HEK293 (cell line): ENCODE data around the gene CENPA.

ENCODE experiments used
- CTCF ChIA-PET: fragments of 350-600 bp; formaldehyde crosslinking; extraction: SDS; loops from one replicate; lab custom pipeline; 2021; ENCODE audit warnings: antibody characterized with exemption; lab: Yijun Ruan, JAX
- POLR2A ChIA-PET: fragments of 300-600 bp; formaldehyde crosslinking; extraction: SDS; loops from one replicate; lab custom pipeline; 2020; ENCODE audit warnings: antibody characterized with exemption, inconsistent platforms; lab: Yijun Ruan, JAX
- H3K27ac ChIP-seq: fragments of 200-500 bp; sonication (Bioruptor generic); 2 replicates; pipeline ENCODE4 v1.5.1; 2014; ENCODE audit warnings: low read depth, low read length, control low read depth, inconsistent platforms; ENCODE audit errors: extremely low read depth
- H3K36me3 ChIP-seq, 2 experiments: fragments of 200-500 bp in 1 of 2; sonication (Bioruptor generic) in 1 of 2; 1 replicate in 1 of 2; 2 replicates in 1 of 2; pipeline ENCODE4 v1.5.1; 2014 to 2017; ENCODE audit warnings: inconsistent platforms in 2 of 2, low read length in 2 of 2; ENCODE audit not compliant: control insufficient read depth in 2 of 2, insufficient read depth in 1 of 2
- H3K4me1 ChIP-seq: fragments of 200-500 bp; sonication (Bioruptor generic); 2 replicates; pipeline ENCODE4 v1.5.1; 2014; ENCODE audit warnings: mild to moderate bottlenecking, low read length, inconsistent platforms; ENCODE audit not compliant: control insufficient read depth, insufficient read depth
- H3K4me3 ChIP-seq: 2 replicates; pipeline ENCODE4 v1.5.1; 2011; ENCODE audit warnings: low read depth, mild to moderate bottlenecking, control low read depth, low read length, moderate library complexity
- H3K9me3 ChIP-seq: fragments of 200-500 bp; sonication (Bioruptor generic); 2 replicates; pipeline ENCODE4 v1.5.1; 2014; ENCODE audit warnings: low read depth, low read length, inconsistent platforms; ENCODE audit not compliant: control insufficient read depth, insufficient read depth
- BCL11B ChIP-seq: fragments of 450-650 bp; formaldehyde crosslinking; IDR thresholded peaks from 2 replicates; pipeline ENCODE4 v1.5.1; 2016; ENCODE audit warnings: low read depth, missing biosample characterization, missing genetic modification characterization
- HIC1 ChIP-seq: fragments of 450-650 bp; formaldehyde crosslinking; IDR thresholded peaks from 2 replicates; pipeline ENCODE4 v1.5.1; 2016; ENCODE audit warnings: missing biosample characterization, missing genetic modification characterization
- HOXD13 ChIP-seq: sonication (generic); formaldehyde crosslinking; IDR thresholded peaks from 2 replicates; pipeline ENCODE4 v1.8.0; 2022; ENCODE audit warnings: missing genetic modification reagents, borderline replicate concordance
- SALL2 ChIP-seq: fragments of 450-650 bp; formaldehyde crosslinking; IDR thresholded peaks from 2 replicates; pipeline ENCODE4 v1.5.0; 2017; ENCODE audit warnings: missing biosample characterization, mild to moderate bottlenecking, missing genetic modification characterization, borderline replicate concordance
- ZIC2 ChIP-seq: fragments of 450-650 bp; formaldehyde crosslinking; IDR thresholded peaks from 2 replicates; pipeline ENCODE4 v1.5.1; 2016; ENCODE audit warnings: missing biosample characterization, missing genetic modification characterization
- ZNF121 ChIP-seq: fragments of 450-650 bp; formaldehyde crosslinking; IDR thresholded peaks from 2 replicates; pipeline ENCODE4 v1.5.1; 2016; ENCODE audit warnings: missing biosample characterization, missing genetic modification characterization
- ZNF132 ChIP-seq: fragments of 450-650 bp; formaldehyde crosslinking; IDR thresholded peaks from 2 replicates; pipeline ENCODE4 v1.5.1; 2017; ENCODE audit warnings: missing biosample characterization, missing genetic modification characterization, borderline replicate concordance
- ZNF341 ChIP-seq: fragments of 450-650 bp; formaldehyde crosslinking; IDR thresholded peaks from 2 replicates; pipeline ENCODE4; 2016; ENCODE audit warnings: low read depth, missing biosample characterization, missing genetic modification characterization
- ZNF37A ChIP-seq: fragments of 450-650 bp; IDR thresholded peaks from 2 replicates; pipeline ENCODE4 v1.5.1; 2018; ENCODE audit warnings: missing biosample characterization, missing genetic modification characterization
- ZNF423 ChIP-seq: fragments of 450-650 bp; formaldehyde crosslinking; IDR thresholded peaks from 2 replicates; pipeline ENCODE4 v1.5.1; 2016; ENCODE audit warnings: missing biosample characterization, missing genetic modification characterization
- ZNF560 ChIP-seq: fragments of 450-650 bp; formaldehyde crosslinking; IDR thresholded peaks from 2 replicates; pipeline ENCODE4 v1.5.1; 2017; ENCODE audit warnings: missing biosample characterization, missing genetic modification characterization, borderline replicate concordance
- ZNF621 ChIP-seq: fragments of 450-650 bp; formaldehyde crosslinking; IDR thresholded peaks from 2 replicates; pipeline ENCODE4 v1.5.1; 2017; ENCODE audit warnings: missing biosample characterization, missing genetic modification characterization
- ZNF624 ChIP-seq: fragments of 450-650 bp; formaldehyde crosslinking; IDR thresholded peaks from 2 replicates; pipeline ENCODE4 v1.5.1; 2017; ENCODE audit warnings: missing biosample characterization, missing genetic modification characterization
- ZNF785 ChIP-seq: fragments of 450-650 bp; formaldehyde crosslinking; IDR thresholded peaks from 2 replicates; pipeline ENCODE4 v1.5.1; 2016; ENCODE audit warnings: missing biosample characterization, missing genetic modification characterization
- ZSCAN16 ChIP-seq: fragments of 450-650 bp; formaldehyde crosslinking; IDR thresholded peaks from 2 replicates; pipeline ENCODE4 v1.5.1; 2016; ENCODE audit warnings: missing biosample characterization, missing genetic modification characterization
- TF ChIP-seq, protein P1 (sequence below): fragments of 450-650 bp; formaldehyde crosslinking; IDR thresholded peaks from 2 replicates; pipeline ENCODE4 v1.5.1; 2017; ENCODE audit warnings: missing biosample characterization, missing genetic modification characterization
- TF ChIP-seq, protein P2 (sequence below): fragments of 450-650 bp; formaldehyde crosslinking; IDR thresholded peaks from 2 replicates; pipeline ENCODE4; 2016; ENCODE audit warnings: missing biosample characterization, missing genetic modification characterization
- TF ChIP-seq, protein P3 (sequence below): fragments of 450-650 bp; formaldehyde crosslinking; IDR thresholded peaks from 2 replicates; pipeline ENCODE4 v1.5.1; 2016; ENCODE audit warnings: missing biosample characterization, missing genetic modification characterization
- TF ChIP-seq, protein P4 (sequence below): fragments of 450-650 bp; formaldehyde crosslinking; IDR thresholded peaks from 2 replicates; pipeline ENCODE4 v1.5.1; 2017; ENCODE audit warnings: missing biosample characterization, missing genetic modification characterization

The CENPA gene

DNA sequence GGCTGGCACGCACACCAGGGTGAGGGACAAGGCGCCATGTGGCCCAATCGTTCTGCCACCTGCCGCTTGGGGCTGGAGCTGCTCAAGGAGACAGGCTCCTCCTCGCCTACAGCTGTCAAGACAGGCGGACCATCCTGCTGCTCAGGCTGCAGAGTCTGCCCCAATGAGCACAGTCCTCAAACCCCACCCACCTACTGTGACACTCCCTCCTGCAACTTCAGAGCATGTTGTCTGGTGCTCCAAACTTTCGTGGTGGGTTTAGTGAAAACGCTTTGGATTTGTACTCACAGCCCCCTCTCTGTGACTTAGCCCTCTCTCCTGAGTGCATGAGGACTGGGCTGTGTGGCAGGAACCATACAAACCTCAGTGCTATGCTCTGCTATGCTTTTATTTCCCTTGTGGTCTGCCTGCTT lies 45.0 kb upstream of the CENPA start:
- ChIA-PET CTCF (interaction anchor here (0.6 to 3.1 kb wide), 4 partner anchors 135 to 302 kb away, joined by 3 to 15 read pairs (median 4); no protein-coding TSS in a partner anchor), POLR2A (no interaction called here)
- no peaks in the 10 kb centered on the region for H3K9me3 ChIP-seq
- H3K4me3 ChIP-seq, result no peak overlapping the region
- no peaks in the 10 kb centered on the region for H3K36me3 ChIP-seq
- TF ChIP-seq ZNF132 (tag by site-specific recombination), result no peak
- H3K27ac ChIP-seq, result no peak overlapping the region
- H3K4me1 ChIP-seq, result no peaks in the 10 kb centered on the region

DNA sequence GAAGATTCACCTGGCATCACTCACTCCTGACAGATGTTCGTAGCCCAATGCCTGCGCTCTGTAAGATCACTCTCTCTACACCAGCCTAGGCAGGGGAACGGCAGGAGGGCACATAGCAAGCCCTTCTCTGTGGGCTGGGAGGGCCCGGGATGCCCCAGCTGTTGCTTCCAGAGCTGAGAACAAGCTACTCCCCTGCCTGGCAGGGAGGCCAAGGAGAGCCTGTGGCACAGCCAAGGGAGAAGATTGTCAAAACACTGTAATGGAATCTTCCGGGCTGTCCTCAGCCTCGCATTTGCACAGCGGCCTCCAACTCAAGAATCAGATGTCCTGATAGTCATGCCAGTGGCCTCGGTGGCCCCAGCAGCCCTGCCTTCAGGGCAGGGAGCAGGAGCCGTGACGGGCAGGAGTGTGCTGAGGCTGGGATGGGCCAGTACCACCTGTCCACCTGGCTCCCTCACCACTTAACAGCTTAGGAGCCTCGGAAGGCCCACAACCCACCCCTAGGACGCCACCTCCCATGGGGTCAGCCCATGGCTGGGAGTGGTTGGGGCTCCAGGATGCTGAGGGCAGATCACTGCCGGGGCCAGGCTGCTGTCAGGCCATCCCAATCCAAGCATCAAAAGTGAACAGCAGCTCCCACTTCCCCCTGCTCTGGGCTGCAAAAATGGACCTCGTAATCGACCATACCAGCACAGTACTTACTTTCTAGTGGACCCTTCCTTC lies 43.6 kb upstream of the CENPA start:
- H3K4me3 ChIP-seq, result no peak overlapping the region
- ChIA-PET CTCF (interaction anchor here (1.7 to 7.7 kb wide), 3 partner anchors 136 to 139 kb away, joined by 4 to 198 read pairs (median 15); no protein-coding TSS in a partner anchor), POLR2A (no interaction called here)
- H3K9me3 ChIP-seq, result no peaks in the 10 kb centered on the region
- TF ChIP-seq ZSCAN16 (tag by site-specific recombination) (no peak), HIC1 (tag by site-specific recombination) (no peak), ZNF121 (no peak), ZNF560 (tag by site-specific recombination) (no peak), ZNF785 (tag by site-specific recombination) (no peak), HOXD13 (CRISPR knock-in tag) (no peak), ZNF423 (tag by site-specific recombination) (no peak), ZNF624 (tag by site-specific recombination) (no peak), ZNF37A (tag by site-specific recombination) (no peak), ZNF621 (tag by site-specific recombination) (no peak), ZNF341 (tag by site-specific recombination) (no peak), ZIC2 (tag by site-specific recombination) (no peak), BCL11B (tag by site-specific recombination) (no peak), SALL2 (tag by site-specific recombination) (no peak)
- TF ChIP-seq, protein P1, sequence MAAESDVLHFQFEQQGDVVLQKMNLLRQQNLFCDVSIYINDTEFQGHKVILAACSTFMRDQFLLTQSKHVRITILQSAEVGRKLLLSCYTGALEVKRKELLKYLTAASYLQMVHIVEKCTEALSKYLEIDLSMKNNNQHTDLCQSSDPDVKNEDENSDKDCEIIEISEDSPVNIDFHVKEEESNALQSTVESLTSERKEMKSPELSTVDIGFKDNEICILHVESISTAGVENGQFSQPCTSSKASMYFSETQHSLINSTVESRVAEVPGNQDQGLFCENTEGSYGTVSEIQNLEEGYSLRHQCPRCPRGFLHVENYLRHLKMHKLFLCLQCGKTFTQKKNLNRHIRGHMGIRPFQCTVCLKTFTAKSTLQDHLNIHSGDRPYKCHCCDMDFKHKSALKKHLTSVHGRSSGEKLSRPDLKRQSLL (tag by site-specific recombination), result no peak
- TF ChIP-seq, protein P2, sequence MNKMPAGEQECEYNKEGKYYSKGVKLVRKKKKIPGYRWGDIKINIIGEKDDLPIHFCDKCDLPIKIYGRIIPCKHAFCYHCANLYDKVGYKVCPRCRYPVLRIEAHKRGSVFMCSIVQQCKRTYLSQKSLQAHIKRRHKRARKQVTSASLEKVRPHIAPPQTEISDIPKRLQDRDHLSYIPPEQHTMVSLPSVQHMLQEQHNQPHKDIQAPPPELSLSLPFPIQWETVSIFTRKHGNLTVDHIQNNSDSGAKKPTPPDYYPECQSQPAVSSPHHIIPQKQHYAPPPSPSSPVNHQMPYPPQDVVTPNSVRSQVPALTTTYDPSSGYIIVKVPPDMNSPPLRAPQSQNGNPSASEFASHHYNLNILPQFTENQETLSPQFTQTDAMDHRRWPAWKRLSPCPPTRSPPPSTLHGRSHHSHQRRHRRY (tag by site-specific recombination), result no peak
- TF ChIP-seq, protein P3, sequence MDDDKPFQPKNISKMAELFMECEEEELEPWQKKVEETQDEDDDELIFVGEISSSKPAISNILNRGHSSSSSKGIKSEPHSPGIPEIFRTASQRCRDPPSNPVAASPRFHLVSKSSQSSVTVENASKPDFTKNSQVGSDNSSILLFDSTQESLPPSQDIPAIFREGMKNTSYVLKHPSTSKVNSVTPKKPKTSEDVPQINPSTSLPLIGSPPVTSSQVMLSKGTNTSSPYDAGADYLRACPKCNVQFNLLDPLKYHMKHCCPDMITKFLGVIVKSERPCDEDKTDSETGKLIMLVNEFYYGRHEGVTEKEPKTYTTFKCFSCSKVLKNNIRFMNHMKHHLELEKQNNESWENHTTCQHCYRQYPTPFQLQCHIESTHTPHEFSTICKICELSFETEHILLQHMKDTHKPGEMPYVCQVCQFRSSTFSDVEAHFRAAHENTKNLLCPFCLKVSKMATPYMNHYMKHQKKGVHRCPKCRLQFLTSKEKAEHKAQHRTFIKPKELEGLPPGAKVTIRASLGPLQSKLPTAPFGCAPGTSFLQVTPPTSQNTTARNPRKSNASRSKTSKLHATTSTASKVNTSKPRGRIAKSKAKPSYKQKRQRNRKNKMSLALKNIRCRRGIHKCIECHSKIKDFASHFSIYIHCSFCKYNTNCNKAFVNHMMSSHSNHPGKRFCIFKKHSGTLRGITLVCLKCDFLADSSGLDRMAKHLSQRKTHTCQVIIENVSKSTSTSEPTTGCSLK (tag by site-specific recombination), result no peak
- TF ChIP-seq, protein P4, sequence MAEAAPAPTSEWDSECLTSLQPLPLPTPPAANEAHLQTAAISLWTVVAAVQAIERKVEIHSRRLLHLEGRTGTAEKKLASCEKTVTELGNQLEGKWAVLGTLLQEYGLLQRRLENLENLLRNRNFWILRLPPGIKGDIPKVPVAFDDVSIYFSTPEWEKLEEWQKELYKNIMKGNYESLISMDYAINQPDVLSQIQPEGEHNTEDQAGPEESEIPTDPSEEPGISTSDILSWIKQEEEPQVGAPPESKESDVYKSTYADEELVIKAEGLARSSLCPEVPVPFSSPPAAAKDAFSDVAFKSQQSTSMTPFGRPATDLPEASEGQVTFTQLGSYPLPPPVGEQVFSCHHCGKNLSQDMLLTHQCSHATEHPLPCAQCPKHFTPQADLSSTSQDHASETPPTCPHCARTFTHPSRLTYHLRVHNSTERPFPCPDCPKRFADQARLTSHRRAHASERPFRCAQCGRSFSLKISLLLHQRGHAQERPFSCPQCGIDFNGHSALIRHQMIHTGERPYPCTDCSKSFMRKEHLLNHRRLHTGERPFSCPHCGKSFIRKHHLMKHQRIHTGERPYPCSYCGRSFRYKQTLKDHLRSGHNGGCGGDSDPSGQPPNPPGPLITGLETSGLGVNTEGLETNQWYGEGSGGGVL (tag by site-specific recombination), result no peak
- no peaks in the 10 kb centered on the region for H3K4me1 ChIP-seq
- no peak overlapping the region for H3K27ac ChIP-seq
- no peaks in the 10 kb centered on the region for H3K36me3 ChIP-seq
